Cardiac muscle cell (in vitro differentiated cells and primary cell): Measurements from ENCODE around the gene ARSA. TPM values are rescaled to one million over a fixed set of nuclear protein-coding genes. Genes with fewer than 3 reads are reported as not detected.

Experiments used
- DNase-seq, 2 donors: peaks; one replicate each; pipeline versions ENCODE4 v3.0.0 to v3.0.0-alpha.2; 2010 to 2017; ENCODE audit warnings: low read depth in 1 of 2, low spot score in 1 of 2
- H3K27ac ChIP-seq: fragments of 200-600 bp; sonication (generic); 2 replicates; pipeline ENCODE4 v1.5.1; 2016
- H3K27me3 ChIP-seq: fragments of 200-600 bp; sonication (generic); 2 replicates; pipeline ENCODE4 v1.6.0; 2016; ENCODE audit warnings: control low read depth
- H3K36me3 ChIP-seq: fragments of 200-600 bp; sonication (generic); 2 replicates; pipeline ENCODE4 v1.5.1; 2016; ENCODE audit warnings: control low read depth
- H3K4me1 ChIP-seq: fragments of 200-600 bp; sonication (generic); 2 replicates; pipeline ENCODE4 v1.8.1; 2017; ENCODE audit warnings: low read depth, mild to moderate bottlenecking, mixed run types
- H3K4me3 ChIP-seq: fragments of 200-600 bp; sonication (generic); 2 replicates; pipeline ENCODE4 v1.5.1; 2016; ENCODE audit warnings: mild to moderate bottlenecking
- H3K9me3 ChIP-seq: fragments of 200-600 bp; sonication (generic); 2 replicates; pipeline ENCODE4 v1.5.1; 2017; ENCODE audit warnings: low read depth, mild to moderate bottlenecking, control low read depth
- polyA plus RNA-seq: library from polyadenylated mRNA; unstranded; fragments of >200 nt; fragmentation: Nextera tagmentation; extraction: Ambion mirVana; gene quantifications from 2 replicates; pipeline ENCODE4 v1.2.1, GENCODE V29; 2016
- total RNA-seq: library from RNA; depleted of rRNA; stranded (reverse); fragments of >200 nt; gene quantifications from 2 replicates; pipeline ENCODE4 v1.2.3, GENCODE V29; 2016
- TF ChIP-seq, protein P1 (sequence below): IDR thresholded peaks from 2 replicates; pipeline ENCODE4 v1.5.1; 2012; ENCODE audit warnings: low read depth, mild to moderate bottlenecking, low read length

Gene ARSA
- total RNA-seq = 53.1 and 58.1 TPM in 2 replicates
- 16.4 and 16.8 TPM in 2 replicates for polyA plus RNA-seq

DNA sequence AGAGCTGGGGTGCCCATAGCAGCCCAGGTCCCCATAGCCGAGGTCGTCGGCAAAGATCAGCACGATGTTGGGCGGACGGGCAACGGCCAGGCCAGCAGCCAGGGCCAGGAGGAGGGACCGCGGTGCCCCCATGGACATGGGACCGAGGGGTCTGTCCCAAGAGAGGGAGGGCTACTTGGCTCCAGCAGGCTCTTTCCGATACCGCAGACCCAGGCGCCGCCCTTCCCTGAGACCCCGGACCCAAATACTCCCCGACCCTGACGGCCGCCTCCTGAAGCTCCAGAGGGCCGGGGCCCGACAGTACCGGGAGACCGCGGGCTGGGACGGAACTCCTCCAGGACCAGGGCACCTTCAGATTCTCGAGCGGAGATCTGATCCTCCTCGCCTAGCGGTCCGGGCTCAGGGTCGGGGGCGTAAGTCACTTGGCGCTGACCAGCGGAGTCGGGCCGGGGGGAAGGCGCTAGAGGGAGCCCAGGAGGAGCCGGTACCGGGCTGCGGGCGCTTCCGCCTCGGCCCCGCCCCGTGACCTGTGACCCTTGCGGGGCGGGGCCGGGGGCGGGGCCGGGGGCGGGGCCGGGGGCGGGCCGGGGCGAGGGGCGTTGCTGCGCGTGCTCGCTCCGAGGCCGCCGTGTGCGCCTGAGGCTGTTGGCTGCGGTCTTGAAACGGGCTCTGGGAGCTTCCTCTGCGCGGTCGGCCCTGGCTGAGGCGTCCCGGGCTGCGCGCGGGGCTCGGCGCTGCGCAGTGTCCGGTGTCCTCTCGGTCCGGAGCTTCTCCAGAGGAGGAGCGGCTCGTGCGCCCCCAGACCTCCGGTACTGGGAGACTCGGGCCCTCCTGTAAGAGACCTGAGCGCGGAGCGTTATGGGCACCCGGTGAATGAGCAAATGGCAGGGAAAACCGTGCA is at the start of gene ARSA:
Gene ARSA, minus strand, starts transcription at position 511 of the 901 bp plus-strand sequence. Its CDS starts 373 bp downstream, at position 138.
- Histone ChIP-seq H3K9me3 (no peaks in the 10 kb centered on the region), H3K4me3 (peak within 1 kb of the TSS; percentile 98), H3K36me3 (no peaks in the 10 kb centered on the region), H3K27ac (peak within 1 kb of the TSS; percentile 40), H3K27me3 (no peaks in the 10 kb centered on the region), H3K4me1 (peaks cover 4% of the 10 kb centered on the region)
- peak; percentile 88 for DNase-seq
- TF ChIP-seq, protein P1, sequence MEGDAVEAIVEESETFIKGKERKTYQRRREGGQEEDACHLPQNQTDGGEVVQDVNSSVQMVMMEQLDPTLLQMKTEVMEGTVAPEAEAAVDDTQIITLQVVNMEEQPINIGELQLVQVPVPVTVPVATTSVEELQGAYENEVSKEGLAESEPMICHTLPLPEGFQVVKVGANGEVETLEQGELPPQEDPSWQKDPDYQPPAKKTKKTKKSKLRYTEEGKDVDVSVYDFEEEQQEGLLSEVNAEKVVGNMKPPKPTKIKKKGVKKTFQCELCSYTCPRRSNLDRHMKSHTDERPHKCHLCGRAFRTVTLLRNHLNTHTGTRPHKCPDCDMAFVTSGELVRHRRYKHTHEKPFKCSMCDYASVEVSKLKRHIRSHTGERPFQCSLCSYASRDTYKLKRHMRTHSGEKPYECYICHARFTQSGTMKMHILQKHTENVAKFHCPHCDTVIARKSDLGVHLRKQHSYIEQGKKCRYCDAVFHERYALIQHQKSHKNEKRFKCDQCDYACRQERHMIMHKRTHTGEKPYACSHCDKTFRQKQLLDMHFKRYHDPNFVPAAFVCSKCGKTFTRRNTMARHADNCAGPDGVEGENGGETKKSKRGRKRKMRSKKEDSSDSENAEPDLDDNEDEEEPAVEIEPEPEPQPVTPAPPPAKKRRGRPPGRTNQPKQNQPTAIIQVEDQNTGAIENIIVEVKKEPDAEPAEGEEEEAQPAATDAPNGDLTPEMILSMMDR = peak; percentile 24

DNA sequence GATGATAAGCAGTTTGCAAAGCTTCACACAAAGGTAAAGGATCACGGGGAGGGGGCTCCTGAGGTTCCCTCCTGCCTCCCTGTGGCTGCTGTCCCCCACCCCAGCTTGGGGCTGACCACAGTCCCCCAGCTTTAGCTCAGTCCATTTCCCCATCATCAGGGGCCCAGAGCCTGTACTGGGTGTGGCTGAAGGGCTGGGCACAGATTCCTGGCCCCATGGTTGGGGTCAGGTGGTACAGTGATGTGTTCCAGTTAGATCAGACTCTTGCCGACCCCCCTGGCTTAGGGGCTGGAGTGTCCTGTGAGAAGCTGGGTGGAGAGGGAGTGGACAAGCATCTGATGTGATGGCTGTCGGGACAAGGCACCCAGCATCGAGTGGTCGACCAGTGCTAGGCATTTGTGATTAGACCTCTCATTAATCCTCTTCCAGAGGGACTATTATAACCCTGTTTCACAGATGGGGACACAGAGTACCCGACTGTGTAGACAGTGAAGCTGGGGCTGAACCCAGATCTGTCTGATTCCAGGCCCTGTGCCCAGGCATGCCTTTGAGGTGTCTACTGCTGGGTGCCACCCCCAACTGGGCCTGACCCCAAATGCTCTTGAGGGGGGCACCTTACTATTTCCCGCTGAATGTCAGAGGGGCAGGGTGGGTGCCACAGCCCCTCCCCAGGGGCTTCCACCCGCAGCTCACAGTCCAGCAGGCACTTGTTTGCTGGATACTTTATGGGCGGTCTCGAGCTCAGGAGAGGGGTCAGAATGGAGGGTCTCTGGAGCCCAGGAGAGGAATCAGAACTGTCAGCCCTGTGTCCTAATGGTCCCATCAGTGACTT is 48.9 kb upstream of the ARSA start:
- TF ChIP-seq, protein P1 = no peak
- Histone ChIP-seq H3K27me3 (peaks cover 15% of the 10 kb centered on the region), H3K4me1 (no peaks in the 10 kb centered on the region), H3K9me3 (no peaks in the 10 kb centered on the region), H3K36me3 (no peaks in the 10 kb centered on the region), H3K4me3 (no peak overlapping the region), H3K27ac (no peak overlapping the region)
- DNase-seq = no peak

DNA sequence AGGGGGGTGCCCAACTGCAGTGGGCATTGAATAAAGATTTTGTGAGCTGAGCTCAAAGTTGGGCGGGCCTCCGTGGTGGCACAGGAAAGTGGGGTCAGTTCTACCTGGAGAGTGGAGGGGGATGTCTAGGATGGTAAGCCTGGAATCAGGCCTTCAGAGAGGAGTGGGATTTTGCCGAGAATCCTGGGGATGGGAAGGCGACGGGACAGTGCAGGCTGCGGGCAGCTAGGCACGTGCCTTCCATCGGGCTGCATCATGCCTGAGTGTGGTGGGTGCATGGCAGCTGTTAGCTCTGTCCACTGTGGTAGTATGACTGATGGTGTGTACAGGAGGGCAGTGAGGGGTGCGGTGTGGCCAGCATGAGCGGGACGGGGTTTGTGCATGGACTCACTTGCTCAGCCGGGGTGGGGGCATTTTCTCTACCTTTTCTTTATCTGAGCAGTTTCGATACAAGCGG is 48.3 kb upstream of the ARSA start:
- TF ChIP-seq, protein P1 = no peak
- Histone ChIP-seq H3K4me1 (no peaks in the 10 kb centered on the region), H3K9me3 (no peaks in the 10 kb centered on the region), H3K36me3 (no peaks in the 10 kb centered on the region), H3K4me3 (no peak overlapping the region), H3K27me3 (peaks cover 15% of the 10 kb centered on the region), H3K27ac (no peak overlapping the region)
- no peak for DNase-seq

DNA sequence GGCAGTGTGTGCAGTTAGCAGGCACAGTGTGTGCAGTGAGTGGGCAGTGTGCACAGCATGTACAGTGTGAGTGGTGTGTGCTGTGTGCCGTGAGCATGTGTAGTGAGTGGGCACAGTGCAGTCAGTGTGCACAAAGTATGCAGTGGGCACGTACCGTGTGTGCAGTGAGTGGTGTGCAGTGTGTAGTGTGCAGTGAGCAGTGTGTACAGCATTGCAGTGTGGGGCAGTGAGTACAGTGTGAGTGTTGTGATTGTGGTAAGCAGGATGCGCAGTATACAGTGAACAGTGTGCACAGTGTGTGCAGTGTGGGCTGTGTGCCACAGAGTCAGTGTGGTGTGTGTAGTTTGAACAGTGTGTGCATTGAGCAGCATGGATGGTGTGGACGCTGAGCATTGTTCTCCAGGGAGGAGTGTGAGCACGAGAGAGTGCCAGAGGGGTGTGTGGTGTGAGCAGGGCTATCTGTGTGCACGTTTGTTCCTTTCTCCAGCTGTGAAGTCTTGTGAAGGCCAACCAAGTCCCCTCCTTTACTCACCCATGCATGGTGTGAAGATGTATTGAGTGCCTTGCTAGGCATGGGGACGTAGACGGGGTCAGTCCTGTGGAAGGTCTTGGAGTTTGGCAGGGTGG is 47.7 kb upstream of the ARSA start:
- Histone ChIP-seq H3K4me3 (no peak overlapping the region), H3K27ac (no peak overlapping the region), H3K9me3 (no peaks in the 10 kb centered on the region), H3K27me3 (peaks cover 15% of the 10 kb centered on the region), H3K36me3 (no peaks in the 10 kb centered on the region), H3K4me1 (no peaks in the 10 kb centered on the region)
- DNase-seq = no peak
- TF ChIP-seq, protein P1 = no peak
